ENCODE measurements around the gene ABLIM1. TPM values are rescaled to one million over a fixed set of nuclear protein-coding genes. Genes with fewer than 3 reads are reported as not detected.

The ABLIM1 gene
- total and polyA plus RNA-seq, 2 of the 13 experiments (the other 11 are each of a cell fraction or from before 2014, with no cell fraction given), result 59.4 to 92.7 TPM

DNA sequence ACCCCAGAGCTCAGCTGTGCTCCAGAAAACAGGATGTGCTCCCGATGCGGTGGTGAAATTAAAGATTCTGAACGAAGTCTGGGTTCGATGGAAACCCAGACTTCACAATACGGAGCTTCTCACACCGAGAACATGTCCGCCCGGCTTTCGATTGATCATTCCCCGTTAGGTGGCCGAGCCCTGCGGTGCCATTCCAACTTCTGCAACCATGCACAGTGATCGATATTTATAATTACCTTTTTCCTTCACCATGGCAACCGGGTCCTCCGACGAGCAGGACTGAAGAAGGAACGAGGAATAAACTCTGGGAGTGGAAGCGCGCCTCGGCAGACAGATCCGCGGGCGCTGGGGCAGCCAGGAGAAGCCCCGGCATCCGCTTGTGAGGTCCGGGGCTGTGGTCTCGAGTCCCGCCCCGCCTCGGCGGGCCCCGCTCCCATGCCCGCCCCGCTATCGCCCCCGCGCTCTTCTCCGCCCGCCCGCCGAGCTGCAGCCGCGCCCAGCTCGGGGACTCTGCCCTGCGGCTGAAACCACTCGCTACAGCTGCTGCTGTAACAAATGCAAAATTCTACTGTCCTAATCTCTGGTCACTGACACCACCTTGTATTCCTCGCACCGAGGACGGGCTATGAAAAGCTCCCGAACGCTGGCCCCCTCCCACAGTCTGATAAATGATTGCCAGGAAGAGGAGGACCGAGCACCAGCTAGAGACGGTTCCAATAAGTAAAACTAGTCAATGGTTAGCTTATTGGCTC, 26.2 kb downstream of the ABLIM1 start (continued):
- TF ChIP-seq THYN1 (CRISPR knock-in tag; IDR thresholded peaks at IDR 0.05; ENCODE audit: borderline replicate concordance, low read depth) (no peak), ZNF605 (CRISPR knock-in tag; IDR thresholded peaks at IDR 0.05) (no peak), TAF1 (CRISPR knock-in tag; IDR thresholded peaks at IDR 0.05) (no peak), SP4 (CRISPR knock-in tag; IDR thresholded peaks at IDR 0.05) (peak; percentile 55; the same call in 1 of the 2 replicates), ZNF230 (CRISPR knock-in tag; IDR thresholded peaks at IDR 0.05) (0 out of 2 replicates have a peak, but pooled peaks have one; percentile 30), MAFK (conservative IDR thresholded peaks at IDR 0.05 in 1 of 2, IDR thresholded peaks at IDR 0.05 in 1 of 2; ENCODE audit: low read length in 2 of 2) (no peak), ZBTB7A (CRISPR knock-in tag; IDR thresholded peaks at IDR 0.05) (peak; percentile 44; the same call in 1 of the 2 replicates), ZBTB21 (CRISPR knock-in tag; IDR thresholded peaks at IDR 0.05) (no peak), ZNF674 (CRISPR knock-in tag; IDR thresholded peaks at IDR 0.05; ENCODE audit: low read depth) (no peak), KDM4B (CRISPR knock-in tag; IDR thresholded peaks at IDR 0.05) (no peak), ZNF839 (CRISPR knock-in tag; IDR thresholded peaks at IDR 0.05; ENCODE audit: borderline replicate concordance) (no peak), ZBTB7B (CRISPR knock-in tag; IDR thresholded peaks at IDR 0.05) (0 out of 2 replicates have a peak, but pooled peaks have one; percentile 32), KDM2A (CRISPR knock-in tag; IDR thresholded peaks at IDR 0.05; ENCODE audit: borderline replicate concordance, low read depth) (peak; percentile 32; the same call in 1 of the 2 replicates), NFE2L1 (CRISPR knock-in tag; IDR thresholded peaks at IDR 0.05; ENCODE audit: borderline replicate concordance) (no peak), JARID2 (CRISPR knock-in tag; IDR thresholded peaks at IDR 0.05; ENCODE audit: insufficient replicate concordance) (no peak), ZNF431 (CRISPR knock-in tag; IDR thresholded peaks at IDR 0.05; ENCODE audit: borderline replicate concordance, low read depth) (peak; percentile 24; the same call in 1 of the 2 replicates), ZNF224 (CRISPR knock-in tag; IDR thresholded peaks at IDR 0.05) (no peak), HCFC1 (IDR thresholded peaks at IDR 0.05; ENCODE audit: low read depth, low read length) (no peak), ZNF335 (CRISPR knock-in tag; IDR thresholded peaks at IDR 0.05) (no peak), ZNF281 (CRISPR knock-in tag; IDR thresholded peaks at IDR 0.05; ENCODE audit: borderline replicate concordance) (no peak)
- TF ChIP-seq, protein P1, sequence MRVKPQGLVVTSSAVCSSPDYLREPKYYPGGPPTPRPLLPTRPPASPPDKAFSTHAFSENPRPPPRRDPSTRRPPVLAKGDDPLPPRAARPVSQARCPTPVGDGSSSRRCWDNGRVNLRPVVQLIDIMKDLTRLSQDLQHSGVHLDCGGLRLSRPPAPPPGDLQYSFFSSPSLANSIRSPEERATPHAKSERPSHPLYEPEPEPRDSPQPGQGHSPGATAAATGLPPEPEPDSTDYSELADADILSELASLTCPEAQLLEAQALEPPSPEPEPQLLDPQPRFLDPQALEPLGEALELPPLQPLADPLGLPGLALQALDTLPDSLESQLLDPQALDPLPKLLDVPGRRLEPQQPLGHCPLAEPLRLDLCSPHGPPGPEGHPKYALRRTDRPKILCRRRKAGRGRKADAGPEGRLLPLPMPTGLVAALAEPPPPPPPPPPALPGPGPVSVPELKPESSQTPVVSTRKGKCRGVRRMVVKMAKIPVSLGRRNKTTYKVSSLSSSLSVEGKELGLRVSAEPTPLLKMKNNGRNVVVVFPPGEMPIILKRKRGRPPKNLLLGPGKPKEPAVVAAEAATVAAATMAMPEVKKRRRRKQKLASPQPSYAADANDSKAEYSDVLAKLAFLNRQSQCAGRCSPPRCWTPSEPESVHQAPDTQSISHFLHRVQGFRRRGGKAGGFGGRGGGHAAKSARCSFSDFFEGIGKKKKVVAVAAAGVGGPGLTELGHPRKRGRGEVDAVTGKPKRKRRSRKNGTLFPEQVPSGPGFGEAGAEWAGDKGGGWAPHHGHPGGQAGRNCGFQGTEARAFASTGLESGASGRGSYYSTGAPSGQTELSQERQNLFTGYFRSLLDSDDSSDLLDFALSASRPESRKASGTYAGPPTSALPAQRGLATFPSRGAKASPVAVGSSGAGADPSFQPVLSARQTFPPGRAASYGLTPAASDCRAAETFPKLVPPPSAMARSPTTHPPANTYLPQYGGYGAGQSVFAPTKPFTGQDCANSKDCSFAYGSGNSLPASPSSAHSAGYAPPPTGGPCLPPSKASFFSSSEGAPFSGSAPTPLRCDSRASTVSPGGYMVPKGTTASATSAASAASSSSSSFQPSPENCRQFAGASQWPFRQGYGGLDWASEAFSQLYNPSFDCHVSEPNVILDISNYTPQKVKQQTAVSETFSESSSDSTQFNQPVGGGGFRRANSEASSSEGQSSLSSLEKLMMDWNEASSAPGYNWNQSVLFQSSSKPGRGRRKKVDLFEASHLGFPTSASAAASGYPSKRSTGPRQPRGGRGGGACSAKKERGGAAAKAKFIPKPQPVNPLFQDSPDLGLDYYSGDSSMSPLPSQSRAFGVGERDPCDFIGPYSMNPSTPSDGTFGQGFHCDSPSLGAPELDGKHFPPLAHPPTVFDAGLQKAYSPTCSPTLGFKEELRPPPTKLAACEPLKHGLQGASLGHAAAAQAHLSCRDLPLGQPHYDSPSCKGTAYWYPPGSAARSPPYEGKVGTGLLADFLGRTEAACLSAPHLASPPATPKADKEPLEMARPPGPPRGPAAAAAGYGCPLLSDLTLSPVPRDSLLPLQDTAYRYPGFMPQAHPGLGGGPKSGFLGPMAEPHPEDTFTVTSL (CRISPR knock-in tag; IDR thresholded peaks at IDR 0.05; ENCODE audit: borderline replicate concordance), result no peak

Data from HepG2 (cell line).